Measurements from ENCODE around the gene KIAA2012. TPM values are rescaled to one million over a fixed set of nuclear protein-coding genes. Genes with fewer than 3 reads are reported as not detected.

Gene KIAA2012
- total and polyA plus RNA-seq, 2 of the 4 experiments (the other 2 are of a cell fraction): under 0.01 to 0.09 TPM

GRCh38 chr2:202108345-202108744 is 35.3 kb downstream of the KIAA2012 start:
- BruUV-seq (replicated peaks): no TSS peak
- intact Hi-C loops (cut with micrococcal nuclease): no loop called here

More at GRCh38 chr2:202108345-202108744, 35.3 kb downstream of the KIAA2012 start:
- ChIA-PET CTCF (no interaction called here), POLR2A (ENCODE audit: unreplicated experiment) (no interaction called here)
- no peaks in the 10 kb centered on the region for H3K9me3 ChIP-seq (ENCODE audit: control insufficient read depth, insufficient read depth, low read length)
- no peak overlapping the region for H3K56ac ChIP-seq (ENCODE audit: extremely low read depth, insufficient read depth, low read length)
- H4K5ac ChIP-seq (ENCODE audit: low read depth, low read length): no peak overlapping the region
- no peaks in the 10 kb centered on the region for H3K79me1 ChIP-seq (ENCODE audit: low read depth in 1 of 2, low read length in 2 of 2)
- H3K9ac ChIP-seq (ENCODE audit: low read depth, low read length): no peak overlapping the region
- peaks cover 22% of the 10 kb centered on the region for H3K4me1 ChIP-seq (ENCODE audit: control insufficient read depth, insufficient read depth, low read length)
- no peak overlapping the region for H2AK5ac ChIP-seq (ENCODE audit: low read depth, low read length)
- H4K20me1 ChIP-seq (ENCODE audit: insufficient read depth, low read length): no peaks in the 10 kb centered on the region
- no peak for TF ChIP-seq POLR2A (IDR thresholded peaks at IDR 0.05; ENCODE audit: low read depth, low read length)
- no peak for TF ChIP-seq FOS (IDR thresholded peaks at IDR 0.05; ENCODE audit: low read depth, low read length)
- no peak for TF ChIP-seq ELK1 (IDR thresholded peaks at IDR 0.05; ENCODE audit: borderline replicate concordance, low read depth, low read length)
- TF ChIP-seq RCOR1 (IDR thresholded peaks at IDR 0.05; ENCODE audit: insufficient replicate concordance, low read length): no peak
- TF ChIP-seq MAZ (IDR thresholded peaks at IDR 0.05; ENCODE audit: borderline replicate concordance, low read depth, low read length): no peak
- TF ChIP-seq CHD1 (IDR thresholded peaks at IDR 0.05; ENCODE audit: low read depth, low read length): no peak
- TF ChIP-seq USF2 (IDR thresholded peaks at IDR 0.05; ENCODE audit: low read depth, low read length): no peak
- no peak for TF ChIP-seq SMC3 (IDR thresholded peaks at IDR 0.05; ENCODE audit: low read depth, low read length)
- no peak for TF ChIP-seq RAD21 (IDR thresholded peaks at IDR 0.05; ENCODE audit: low read length)
- no peak for TF ChIP-seq CEBPB (IDR thresholded peaks at IDR 0.05; ENCODE audit: low read depth, low read length)
- TF ChIP-seq MAFK (IDR thresholded peaks at IDR 0.05; ENCODE audit: low read depth, low read length): no peak
- H3K36me3 ChIP-seq (ENCODE audit: control insufficient read depth, insufficient read depth, low read length): no peaks in the 10 kb centered on the region
- no peak overlapping the region for H3K4me2 ChIP-seq (ENCODE audit: low read depth, low read length)
- WGBS, 2 experiments (ENCODE audit: extremely low coverage in 2 of 2, insufficient read length in 1 of 2): no CpG with 5 or more reads among the region's 3 CpGs
- H3K18ac ChIP-seq (ENCODE audit: low read depth, low read length): no peak overlapping the region
- H2BK5ac ChIP-seq (ENCODE audit: low read depth, low read length, poor library complexity, severe bottlenecking): no peak overlapping the region
- dilution Hi-C loops (cut with HindIII; ENCODE audit: low sequenced_read_pairs, unreplicated experiment): no loop called here
- no peak overlapping the region for H2BK20ac ChIP-seq (ENCODE audit: low read depth, low read length)
- no peak overlapping the region for H3K23ac ChIP-seq (ENCODE audit: low read depth, low read length)
- H3K14ac ChIP-seq (replicated peaks; ENCODE audit: low read depth, low read length): no peak overlapping the region
- no peaks in the 10 kb centered on the region for H3K27me3 ChIP-seq (ENCODE audit: control insufficient read depth, insufficient read depth, low read length)
- H3K4me3 ChIP-seq (ENCODE audit: insufficient read depth, low read depth, low read length): no peak overlapping the region
- H3K27ac ChIP-seq (ENCODE audit: insufficient read depth, low read length): no peak overlapping the region
- H2AFZ ChIP-seq (replicated peaks; ENCODE audit: low read length, poor library complexity): no peak overlapping the region
- no peak overlapping the region for H4K91ac ChIP-seq (ENCODE audit: insufficient read depth, low read depth, low read length)
- H4K8ac ChIP-seq (ENCODE audit: low read depth in 2 of 2, low read length in 2 of 2): no peak overlapping the region
- peaks cover 14% of the 10 kb centered on the region for H3K9me1 ChIP-seq (ENCODE audit: insufficient read depth, low read length)
- in situ Hi-C loops (cut with MboI; ENCODE audit: low sequenced_read_pairs): no loop called here
- H3K4ac ChIP-seq (ENCODE audit: low read depth, low read length): no peak overlapping the region
- DNase-seq (no peak), ATAC-seq (ENCODE audit: low read depth) (no peak)
- no peak overlapping the region for H2BK120ac ChIP-seq (ENCODE audit: low read depth, low read length)
- no peak overlapping the region for H2BK15ac ChIP-seq (ENCODE audit: low read depth, low read length)
- no peak overlapping the region for H2AK9ac ChIP-seq (replicated peaks; ENCODE audit: low read depth, low read length, poor library complexity)

Data from IMR-90 (cell line).